HK-2 (cell line): ENCODE results near the gene SPRED2.
"Not testable (repeated sequence)": the region's sequence is repeated elsewhere in the genome, so short reads cannot be mapped to it uniquely, and the experiment has no call there.

Experiments
- DNase-seq: peaks from one replicate; pipeline ENCODE4 v3.0.0-alpha.2; 2018; ENCODE audit not compliant: unreplicated experiment

SPRED2 gene

GRCh38 chr2:65343386-65343785 is 89.0 kb downstream of the SPRED2 start:
- no peak for DNase-seq

DNA sequence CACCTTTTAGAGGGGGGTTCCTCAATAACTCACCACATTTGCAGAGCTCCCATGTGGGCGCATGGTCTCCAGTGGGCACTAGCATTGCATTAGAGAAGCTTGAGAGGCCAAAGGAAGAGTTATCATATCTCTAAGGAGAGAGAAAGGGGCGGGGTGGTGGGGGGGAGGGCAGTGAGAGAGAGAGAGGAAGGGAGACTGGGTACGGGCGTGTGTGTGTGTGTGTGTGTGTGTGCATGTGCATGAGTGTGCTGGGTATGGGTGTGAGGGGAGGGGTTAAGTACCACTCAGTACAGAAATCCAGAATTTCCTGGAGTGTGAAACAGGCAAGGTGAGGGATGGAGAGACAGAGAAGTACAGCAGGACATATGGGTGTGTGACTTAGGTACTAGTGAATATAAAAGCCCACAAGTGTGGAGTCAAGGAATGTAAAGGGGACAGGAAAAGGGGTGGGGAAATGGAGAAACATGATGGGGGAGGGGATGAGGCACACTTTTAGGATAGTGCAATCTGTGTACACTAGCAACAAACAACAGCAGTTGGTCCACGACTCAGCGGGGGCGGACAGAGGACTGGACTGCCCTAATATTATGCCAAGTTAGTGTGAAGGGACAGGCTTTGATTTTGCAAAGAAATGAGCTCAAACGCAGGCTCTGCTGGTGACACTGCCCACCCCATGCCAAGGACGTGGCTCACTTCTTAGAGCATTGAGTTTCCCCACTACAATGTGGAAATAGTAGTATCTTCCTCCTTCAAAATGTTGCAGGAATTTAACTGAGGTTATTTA is 91.3 kb downstream of the SPRED2 start:
- DNase-seq = no peak

DNA sequence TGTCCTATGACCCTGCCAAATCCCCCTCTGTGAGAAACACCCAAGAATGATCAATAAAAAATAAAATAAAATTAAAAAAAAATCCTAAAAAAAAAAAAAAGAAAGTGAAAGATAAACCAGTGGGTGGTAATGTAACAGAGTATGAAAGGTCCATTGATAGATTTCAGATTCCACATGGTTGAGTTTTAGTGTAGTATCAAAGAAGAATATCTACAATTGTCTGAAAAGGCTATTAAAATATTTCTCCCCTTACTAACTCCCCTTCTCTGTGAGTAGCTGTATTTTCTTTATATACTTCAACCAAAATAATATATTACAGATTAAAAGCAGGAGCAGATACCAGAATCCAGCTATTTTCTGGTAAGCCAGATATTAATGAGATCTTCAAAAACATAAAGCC is 92.8 kb downstream of the SPRED2 start:
- no peak for DNase-seq

- not testable (repeated sequence) for DNase-seq
These were observed 93.4 kb downstream of the SPRED2 start for GRCh38 chr2:65338830-65339495.

DNA sequence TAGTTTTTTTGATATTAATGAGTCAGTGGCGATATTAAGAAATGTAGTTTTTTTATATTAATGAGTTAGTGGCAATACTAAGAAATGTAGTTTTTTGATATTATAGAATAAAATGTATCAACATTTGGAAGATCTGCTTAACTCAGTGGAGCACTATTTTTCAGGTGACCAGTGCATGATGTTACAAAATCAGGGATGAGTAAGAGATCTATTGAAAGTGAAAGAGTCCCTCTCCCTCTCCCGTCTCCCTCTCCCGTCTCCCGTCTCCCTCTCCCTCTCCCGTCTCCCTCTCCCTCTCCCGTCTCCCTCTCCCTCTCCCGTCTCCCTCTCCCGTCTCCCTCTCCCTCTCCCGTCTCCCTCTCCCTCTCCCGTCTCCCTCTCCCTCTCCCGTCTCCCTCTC is 94.5 kb downstream of the SPRED2 start:
- DNase-seq = not testable (repeated sequence)

DNA sequence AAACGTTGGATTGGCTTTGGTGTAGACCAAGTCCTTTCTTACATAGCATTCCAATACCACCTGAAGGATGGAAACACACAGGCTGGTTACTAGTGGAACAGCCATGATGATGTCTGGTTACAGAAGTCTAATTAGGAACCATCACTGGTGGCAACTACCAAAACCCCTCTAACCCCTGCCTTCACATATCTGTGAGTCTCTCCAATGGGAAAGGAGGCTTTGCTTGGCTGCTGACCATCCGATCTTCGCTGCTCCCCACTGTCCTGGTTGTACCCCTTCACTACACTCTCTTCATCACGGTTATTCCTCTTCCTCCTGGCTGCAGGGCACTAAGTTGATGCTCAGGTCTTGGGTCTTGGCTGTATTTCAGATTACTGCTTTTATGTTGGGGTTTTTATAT is 97.7 kb downstream of the SPRED2 start:
- DNase-seq = no peak

GRCh38 chr2:65331336-65332025 is 100.9 kb downstream of the SPRED2 start:
- DNase-seq = no peak

DNA sequence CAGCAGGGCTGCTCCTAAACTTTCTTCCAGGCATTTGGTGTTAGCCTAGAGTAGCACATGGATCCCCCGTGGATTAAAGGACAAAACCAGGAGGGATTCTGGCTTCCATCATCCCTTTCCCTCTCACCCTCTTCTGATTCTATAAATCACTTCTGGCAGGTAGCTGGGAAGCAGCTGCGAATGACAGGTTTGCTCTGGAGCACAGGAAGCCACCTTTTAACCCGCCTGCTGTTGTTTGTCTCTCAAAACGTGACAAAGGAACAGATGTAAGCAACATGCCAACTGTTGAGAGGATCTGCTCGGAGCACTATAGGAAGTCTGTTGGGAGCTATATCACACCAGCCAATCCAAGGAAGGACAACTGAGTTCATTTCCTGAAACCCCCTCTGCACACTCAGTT is 102.9 kb downstream of the SPRED2 start:
- DNase-seq = no peak

- DNase-seq = no peak
These were observed 106.1 kb downstream of the SPRED2 start for GRCh38 chr2:65326276-65326675.

DNA sequence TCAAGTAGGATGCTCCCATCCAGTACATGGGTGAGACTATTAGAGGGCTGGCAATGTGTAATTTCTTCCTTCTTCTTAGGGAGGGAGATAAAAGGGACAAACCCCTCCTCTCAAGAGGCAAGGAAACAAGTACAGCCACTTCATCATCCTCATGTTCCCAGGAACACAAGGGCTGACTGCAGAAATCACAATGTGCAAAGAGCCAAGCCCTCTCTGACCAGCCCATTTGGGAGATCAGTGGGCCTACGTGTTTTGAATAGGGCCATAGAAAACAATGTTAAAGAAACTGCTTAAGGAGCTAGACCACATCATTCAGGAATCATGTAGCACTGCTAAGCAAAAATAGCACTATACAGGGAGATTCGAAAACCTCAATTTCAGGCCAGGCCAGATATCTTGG is 107.3 kb downstream of the SPRED2 start:
- no peak for DNase-seq

GRCh38 chr2:65320946-65321345 is 111.5 kb downstream of the SPRED2 start:
- no peak for DNase-seq

DNA sequence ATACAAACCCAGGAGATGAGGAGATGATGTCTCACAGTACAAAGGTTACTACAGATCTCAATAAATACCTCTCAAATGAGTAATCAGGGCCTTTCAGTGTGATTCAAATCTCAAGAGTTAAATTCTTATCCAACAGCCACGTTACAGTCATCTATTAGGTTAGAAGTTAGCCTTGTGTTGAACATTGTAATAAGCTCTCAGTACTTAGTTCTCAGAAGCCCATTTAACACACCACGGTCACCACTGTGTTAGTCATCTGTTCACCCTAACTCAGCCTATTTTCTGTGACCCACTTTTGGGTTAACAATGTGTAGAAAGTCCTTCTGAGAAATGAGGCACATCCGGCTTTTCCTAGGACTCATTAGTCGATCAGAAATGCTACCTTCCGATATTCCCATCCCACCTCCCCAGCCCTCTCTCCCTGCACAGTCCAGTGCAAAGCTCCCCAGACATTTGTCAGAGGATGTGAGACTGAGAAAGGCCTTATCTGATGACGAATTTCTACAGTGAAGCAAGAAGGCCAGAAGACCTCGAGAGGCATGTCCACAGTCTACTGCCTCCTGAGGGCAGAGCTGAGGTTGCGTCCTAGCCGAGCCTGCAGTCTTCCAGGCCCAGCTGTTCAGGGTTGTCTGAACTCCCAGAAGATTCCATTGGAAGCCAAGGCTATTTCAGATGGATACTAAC is 112.2 kb downstream of the SPRED2 start:
- peak; percentile 75 for DNase-seq

DNA sequence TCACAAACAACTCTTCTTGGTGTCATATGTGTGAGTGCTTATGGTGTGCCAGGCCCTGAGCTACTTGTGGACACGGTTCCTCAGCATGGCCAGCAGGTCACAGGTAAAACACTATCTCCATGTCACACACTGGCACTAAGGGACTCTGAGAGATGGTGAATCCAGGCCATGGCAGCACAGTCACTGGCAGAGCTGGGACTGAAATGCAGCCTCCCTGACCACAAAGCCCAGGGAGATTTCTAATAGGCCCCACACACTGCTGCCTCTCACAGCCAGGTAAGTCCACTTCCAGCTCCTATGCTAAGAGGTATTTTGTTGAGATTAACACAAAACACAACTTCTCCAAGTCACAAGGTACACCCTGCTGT is 112.7 kb downstream of the SPRED2 start:
- peak; percentile 36 for DNase-seq

GRCh38 chr2:65319072-65319673 is 113.2 kb downstream of the SPRED2 start:
- DNase-seq = no peak

DNA sequence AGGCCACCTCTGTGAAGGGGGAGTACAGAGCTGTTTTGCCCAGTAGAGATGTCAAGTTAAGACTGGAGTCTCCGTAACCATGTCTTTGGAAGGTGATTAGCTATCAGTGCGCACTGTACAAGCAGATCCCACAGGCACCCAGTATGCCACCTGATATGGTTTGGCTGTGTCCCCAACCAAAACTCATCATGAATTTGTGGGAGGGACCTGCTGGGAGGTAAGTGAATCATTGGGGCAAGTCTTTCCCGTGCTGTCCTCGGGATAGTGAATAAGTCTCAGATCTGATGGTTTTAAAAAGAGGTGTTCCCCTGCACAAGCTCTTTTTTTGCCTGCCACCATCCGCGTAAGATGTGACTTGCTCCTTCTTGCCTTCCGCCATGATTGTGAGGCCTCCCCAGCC is 114.6 kb downstream of the SPRED2 start:
- DNase-seq = no peak

DNA sequence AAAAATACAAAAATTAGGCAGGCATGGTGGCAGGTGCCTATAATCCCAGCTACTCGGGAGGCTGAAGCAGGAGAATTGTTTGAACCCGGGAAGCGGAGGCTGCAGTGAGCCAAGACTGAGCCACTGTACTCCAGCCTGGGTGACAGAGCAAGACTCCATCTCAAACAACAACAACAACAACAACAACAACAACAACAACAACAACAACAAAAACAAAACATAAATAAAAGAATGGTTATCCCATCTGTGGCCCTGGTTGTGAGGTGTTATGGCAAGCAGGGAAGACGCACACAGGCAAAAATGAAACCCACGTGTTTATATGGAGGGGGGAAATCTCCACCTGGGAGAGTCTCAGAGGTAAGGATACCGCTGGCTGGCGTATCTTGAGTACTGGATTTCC is 115.0 kb downstream of the SPRED2 start:
- not testable (repeated sequence) for DNase-seq

- DNase-seq = no peak
These were observed 116.3 kb downstream of the SPRED2 start for GRCh38 chr2:65316072-65316471.

- DNase-seq = no peak
These were observed 117.5 kb downstream of the SPRED2 start for GRCh38 chr2:65314801-65315441.

- no peak for DNase-seq
These were observed 118.5 kb downstream of the SPRED2 start for GRCh38 chr2:65313954-65314256.

GRCh38 chr2:65313126-65313953 is 119.1 kb downstream of the SPRED2 start:
- DNase-seq = no peak

GRCh38 chr2:65311596-65311995 is 120.8 kb downstream of the SPRED2 start:
- no peak for DNase-seq
